Ovary (tissue), 9 donors: ENCODE measurements around the gene VPS35L. TPM values are rescaled to one million over a fixed set of nuclear protein-coding genes. Genes with fewer than 3 reads are reported as not detected.

Experiments used
- DNase-seq, 5 donors: peaks; one replicate each; pipeline ENCODE4 v3.0.0-alpha.2; 2019 to 2020
- H3K27ac ChIP-seq, 2 donors: fragments of 200-600 bp; one replicate each; pipeline versions ENCODE4 v1.5.1 to v1.8.0; 2019 to 2022
- H3K27me3 ChIP-seq: fragments of 200-600 bp; one replicate; pipeline ENCODE4 v1.8.0; 2022
- H3K36me3 ChIP-seq: fragments of 200-600 bp; sonication (generic); one replicate; pipeline ENCODE4 v1.5.1; 2019
- H3K4me1 ChIP-seq: one replicate; pipeline ENCODE4 v1.8.1; 2013; ENCODE audit warnings: mild to moderate bottlenecking, moderate library complexity; ENCODE audit not compliant: insufficient read depth
- H3K4me3 ChIP-seq: fragments of 200-600 bp; sonication (generic); one replicate; pipeline ENCODE4 v1.5.1; 2017
- H3K9me3 ChIP-seq, 2 donors: fragments of 200-600 bp in 1 of 2; sonication (generic) in 1 of 2; one replicate each; pipeline versions ENCODE4 v1.5.1 to v1.8.1; 2013 to 2019; ENCODE audit warnings: mild to moderate bottlenecking in 1 of 2, moderate library complexity in 1 of 2
- EP300 ChIP-seq: sonication (generic); formaldehyde crosslinking; IDR thresholded peaks from one replicate; pipeline ENCODE4 v1.6.1; 2017; ENCODE audit warnings: antibody characterized with exemption
- POLR2A ChIP-seq: fragments of 450-650 bp; IDR thresholded peaks from one replicate; pipeline ENCODE4 v1.6.1; 2017; ENCODE audit warnings: antibody characterized with exemption, mild to moderate bottlenecking, moderate library complexity
- WGBS, 3 donors: extraction: QIAGEN DNeasy Blood & Tissue Kit in 1 of 3; methylation state at CpG; one replicate each; pipeline versions ENCODE4 v1.1.5 to v1.1.7; 2013 to 2017; 5-methylcytosine and 5-hydroxymethylcytosine counted together
- intact Hi-C, 4 donors: fragments of 100-400 bp; cut with DNase I; formaldehyde crosslinking; loops; one replicate each; pipeline versions ENCODE4 v1.11.0 to v1.15.1; 2022 to 2023
- polyA plus RNA-seq, 2 donors: library from polyadenylated mRNA; stranded (reverse); fragments of 200-250 nt in 1 of 2; fragments of 350-450 nt in 1 of 2; fragmentation: Illumina TruSeq in 1 of 2; extraction: RNeasy Lipid Tissue Mini Kit (QIAGEN cat#74804) in 1 of 2; gene quantifications; one replicate each; pipeline ENCODE4 v1.2.3, GENCODE V29; 2013 to 2014
- total RNA-seq, 7 donors: library from RNA; depleted of rRNA in 2 of 7; stranded (reverse); fragments of >200 nt in 2 of 7; fragmentation: NEBNext Ultra II Directional in 3 of 7; extraction: Animal tissue kit (Norgen Biotek cat#: 25700) in 3 of 7; gene quantifications; one replicate each; pipeline versions ENCODE4 v1.1.0 to v1.2.4, GENCODE V29; 2016 to 2023
- TF ChIP-seq, protein P1 (sequence below), 3 donors: fragments of 450-650 bp in 2 of 3; fragments of 200-600 bp in 1 of 3; IDR thresholded peaks; one replicate each; pipeline versions ENCODE4 v1.5.1 to v1.8.0; 2016 to 2022; ENCODE audit warnings: antibody characterized with exemption in 3 of 3, mild to moderate bottlenecking in 1 of 3
- donor health status: DM: no; HTN: no; CAD: no; lungs with moderate emphysema.
- donor health status: DM: no; HTN: no; CAD: no.
- donor health status: Bipolar disorder and iron deficiency.
- donor health status: DM: yes; HTN: yes; CAD: no.
- donor health status: DM: no; HTN: no; CAD: no.
- donor health status: DM: yes; HTN: yes; CAD: no.

The VPS35L gene
- total and polyA plus RNA-seq, 9 donors, result 28.6 to 69.6 (median 50.7) TPM

DNA sequence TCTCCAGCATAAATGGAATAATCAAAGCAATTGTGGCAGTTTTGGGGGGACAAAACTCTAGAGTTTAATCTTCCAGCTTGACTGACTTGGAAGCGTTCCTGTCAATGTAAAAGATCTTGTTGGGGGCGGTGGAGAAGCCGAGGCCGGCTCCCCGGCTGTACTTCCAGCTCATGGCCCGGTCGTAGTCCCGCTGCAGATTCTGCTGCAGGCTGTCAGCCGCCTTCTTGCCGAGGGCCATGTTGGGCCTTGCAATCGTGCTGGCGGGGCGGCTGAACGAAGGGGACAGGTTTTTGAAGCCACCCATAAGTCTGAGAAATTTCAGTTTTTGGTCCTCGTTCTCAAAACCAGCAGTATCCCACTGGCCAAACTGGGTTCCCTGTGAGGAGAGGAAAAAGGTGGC lies 151.3 kb downstream of the VPS35L start:
- Histone ChIP-seq H3K27me3 (no peaks in the 10 kb centered on the region), H3K4me3 (no peak overlapping the region), H3K4me1 (peaks cover 15% of the 10 kb centered on the region), H3K36me3 (no peaks in the 10 kb centered on the region), H3K27ac (no peak overlapping the region), H3K9me3 (no peaks in the 10 kb centered on the region)
- intact Hi-C loops, result loop anchor here in 1 of 4 donors (10.0 kb wide), 1 partner anchor 92 kb away; no protein-coding TSS in a partner anchor
- WGBS, 3 donors, result 88 to 95% (median 93%) methylated on average over 15 of the region's 15 CpGs
- TF ChIP-seq, protein P1, sequence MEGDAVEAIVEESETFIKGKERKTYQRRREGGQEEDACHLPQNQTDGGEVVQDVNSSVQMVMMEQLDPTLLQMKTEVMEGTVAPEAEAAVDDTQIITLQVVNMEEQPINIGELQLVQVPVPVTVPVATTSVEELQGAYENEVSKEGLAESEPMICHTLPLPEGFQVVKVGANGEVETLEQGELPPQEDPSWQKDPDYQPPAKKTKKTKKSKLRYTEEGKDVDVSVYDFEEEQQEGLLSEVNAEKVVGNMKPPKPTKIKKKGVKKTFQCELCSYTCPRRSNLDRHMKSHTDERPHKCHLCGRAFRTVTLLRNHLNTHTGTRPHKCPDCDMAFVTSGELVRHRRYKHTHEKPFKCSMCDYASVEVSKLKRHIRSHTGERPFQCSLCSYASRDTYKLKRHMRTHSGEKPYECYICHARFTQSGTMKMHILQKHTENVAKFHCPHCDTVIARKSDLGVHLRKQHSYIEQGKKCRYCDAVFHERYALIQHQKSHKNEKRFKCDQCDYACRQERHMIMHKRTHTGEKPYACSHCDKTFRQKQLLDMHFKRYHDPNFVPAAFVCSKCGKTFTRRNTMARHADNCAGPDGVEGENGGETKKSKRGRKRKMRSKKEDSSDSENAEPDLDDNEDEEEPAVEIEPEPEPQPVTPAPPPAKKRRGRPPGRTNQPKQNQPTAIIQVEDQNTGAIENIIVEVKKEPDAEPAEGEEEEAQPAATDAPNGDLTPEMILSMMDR (IDR thresholded peaks at IDR 0.05), result no peak
- TF ChIP-seq EP300 (no peak), POLR2A (no peak)
- no peak for DNase-seq

DNA sequence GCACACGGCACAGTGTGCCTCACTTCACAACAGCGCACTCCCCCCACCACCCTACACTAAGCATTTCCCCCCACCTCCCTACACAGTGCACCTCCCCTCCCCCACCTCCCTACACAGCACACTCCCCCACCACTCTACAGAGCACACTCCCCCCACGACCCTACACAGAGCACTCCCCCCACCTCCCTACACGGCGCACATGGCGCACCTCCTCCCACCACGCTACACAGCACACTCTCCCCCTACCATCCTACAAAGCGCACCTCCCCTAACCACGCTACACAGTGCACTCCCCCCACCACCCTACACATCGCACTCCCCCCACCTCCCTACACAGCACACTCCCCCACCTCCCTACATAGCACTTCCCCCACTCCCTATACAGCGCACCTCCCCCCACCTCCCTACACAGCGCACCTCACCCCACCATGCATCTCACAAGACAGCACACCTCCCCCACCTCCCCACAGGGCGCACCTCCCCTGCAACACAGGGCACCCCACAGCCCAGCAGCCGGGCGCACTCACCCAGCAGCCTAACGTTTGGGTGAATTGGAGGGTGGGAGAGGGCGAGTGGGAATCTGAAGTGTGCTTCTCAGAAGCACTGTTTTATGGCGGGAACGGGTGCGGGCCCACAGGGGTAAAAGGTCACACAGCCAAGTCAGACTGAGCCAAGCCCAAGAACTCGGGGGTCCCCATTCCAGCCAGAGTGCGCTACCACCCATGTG lies 152.2 kb downstream of the VPS35L start:
- no peak for DNase-seq
- Histone ChIP-seq H3K9me3 (no peaks in the 10 kb centered on the region), H3K27ac (no peak overlapping the region), H3K36me3 (no peaks in the 10 kb centered on the region), H3K4me1 (peaks cover 15% of the 10 kb centered on the region), H3K4me3 (no peak overlapping the region), H3K27me3 (no peaks in the 10 kb centered on the region)
- TF ChIP-seq POLR2A (no peak), EP300 (no peak)
- TF ChIP-seq, protein P1 (IDR thresholded peaks at IDR 0.05), result no peak
- 71% methylated on average over 22 of the region's 22 CpGs for WGBS, 3 donors
- intact Hi-C loops, result loop anchor here in 1 of 4 donors (10.0 kb wide), 1 partner anchor 93 kb away; no protein-coding TSS in a partner anchor

DNA sequence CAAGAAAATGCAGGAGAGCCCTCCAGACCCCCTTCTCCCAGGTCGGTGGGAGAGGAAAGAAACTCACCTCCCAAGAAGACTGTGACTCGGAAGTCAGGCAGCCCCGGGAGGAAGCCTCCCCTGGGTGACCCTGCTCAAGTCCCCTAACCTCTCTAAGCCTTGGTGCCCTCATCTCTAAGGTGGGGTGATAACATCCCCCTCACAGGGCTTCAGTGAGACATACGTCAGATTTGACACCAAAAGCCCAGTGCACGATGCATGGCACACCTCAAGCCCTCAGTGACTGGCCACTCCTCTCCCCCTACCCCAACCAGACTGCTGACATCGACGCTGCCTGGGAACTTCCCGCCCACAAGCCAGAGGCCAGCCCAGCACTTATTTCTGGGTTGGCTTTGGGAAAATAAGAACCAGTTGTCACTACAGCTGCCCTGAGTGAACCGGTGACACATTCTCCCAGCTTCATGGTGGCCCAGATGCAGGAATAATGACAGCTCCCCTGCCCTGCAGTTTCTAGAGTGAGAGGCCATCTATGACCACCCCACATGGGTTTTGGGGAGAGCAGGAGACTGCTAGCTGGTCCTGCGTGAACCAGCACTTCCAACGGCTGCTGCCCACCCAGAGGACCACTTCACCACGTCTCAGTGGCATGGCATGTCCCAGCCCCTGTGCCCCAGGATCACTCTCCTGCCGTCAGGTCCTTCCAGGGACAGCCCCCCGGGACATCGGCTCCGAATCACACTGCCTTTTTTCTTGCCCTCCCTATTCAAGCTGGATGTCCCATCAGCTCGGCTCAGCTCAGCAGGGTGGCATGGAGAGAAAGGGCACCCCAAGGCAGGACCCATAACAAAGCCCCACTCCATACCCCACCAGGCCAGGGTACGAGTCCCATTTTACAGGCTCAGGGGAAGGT lies 153.0 kb downstream of the VPS35L start:
- TF ChIP-seq POLR2A (no peak), EP300 (no peak)
- TF ChIP-seq, protein P1 (IDR thresholded peaks at IDR 0.05), result no peak
- Histone ChIP-seq H3K27me3 (no peaks in the 10 kb centered on the region), H3K9me3 (no peaks in the 10 kb centered on the region), H3K4me1 (peaks cover 15% of the 10 kb centered on the region), H3K4me3 (no peak overlapping the region), H3K36me3 (no peaks in the 10 kb centered on the region), H3K27ac (no peak overlapping the region)
- DNase-seq, result no peak
- intact Hi-C loops, result loop anchor here in 1 of 4 donors (10.0 kb wide), 1 partner anchor 94 kb away; no protein-coding TSS in a partner anchor
- 70 to 81% (median 72%) methylated on average over 18 of the region's 18 CpGs for WGBS, 3 donors

DNA sequence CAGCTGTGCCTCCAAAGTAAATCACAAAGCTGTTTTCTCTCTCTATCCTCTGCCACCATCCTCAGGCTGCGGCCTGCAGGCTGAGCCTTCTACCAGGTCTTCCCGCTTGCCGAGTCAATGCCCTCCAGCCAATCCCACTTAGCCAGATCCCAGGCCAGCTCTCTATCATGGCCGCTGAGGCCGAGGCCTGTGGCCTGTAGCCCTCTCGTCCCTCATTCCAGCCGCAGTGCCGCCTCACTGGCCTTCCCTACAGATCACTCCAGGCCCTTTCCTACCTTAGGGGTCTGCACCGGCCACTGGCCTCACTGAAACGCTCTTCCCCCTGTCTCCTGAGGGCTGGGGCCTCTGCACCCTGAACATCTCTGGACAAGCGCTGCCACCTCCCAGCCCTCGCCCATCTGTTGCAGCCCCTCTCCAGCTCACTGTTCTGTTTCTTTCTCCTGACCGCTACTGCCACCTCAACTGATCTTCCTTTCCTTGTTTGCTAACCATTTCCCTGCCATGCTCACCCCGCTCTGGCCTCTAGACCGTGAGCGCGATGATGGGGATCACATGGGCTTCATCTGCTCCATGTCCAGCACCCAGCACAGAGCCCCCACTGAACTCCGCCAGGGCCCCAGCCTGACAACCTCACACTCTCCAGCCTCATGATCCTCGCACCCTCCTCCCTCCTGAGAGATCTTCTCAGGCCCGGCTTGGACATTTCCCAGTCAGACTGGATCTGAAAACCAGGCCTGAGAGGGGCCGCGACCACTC lies 154.1 kb downstream of the VPS35L start:
- no peak overlapping the region for H3K27ac ChIP-seq
- TF ChIP-seq POLR2A (no peak), EP300 (no peak)
- TF ChIP-seq, protein P1 (IDR thresholded peaks at IDR 0.05), result no peak
- peaks cover 7% of the 10 kb centered on the region for H3K4me1 ChIP-seq
- H3K9me3 ChIP-seq, result no peaks in the 10 kb centered on the region
- WGBS, 3 donors, result 93 to 95% (median 94%) methylated on average over 22 of the region's 22 CpGs
- H3K4me3 ChIP-seq, result no peak overlapping the region
- no peaks in the 10 kb centered on the region for H3K27me3 ChIP-seq
- no peak for DNase-seq
- intact Hi-C loops, result loop anchor here in 1 of 4 donors (10.0 kb wide), 1 partner anchor 95 kb away; no protein-coding TSS in a partner anchor
- H3K36me3 ChIP-seq, result no peaks in the 10 kb centered on the region
